Astrocyte (in vitro differentiated cells and primary cell): ENCODE results near the gene PDS5B. TPM values are rescaled to one million over a fixed set of nuclear protein-coding genes. Genes with fewer than 3 reads are reported as not detected.

Source experiments
- DNase-seq: peaks from one replicate; pipeline ENCODE4 v3.0.0-alpha.2; 2010; ENCODE audit warnings: low read depth
- FAIRE-seq: peaks from 2 replicates; lab custom pipeline; 2011; peaks lifted over from hg19 to GRCh38; lab: Jason Lieb, UNC
- H2AFZ ChIP-seq: 2 replicates; pipeline ENCODE4 v1.6.0; 2012; ENCODE audit warnings: low read depth, low read length, inconsistent platforms
- H3K27ac ChIP-seq: 2 replicates; pipeline ENCODE4 v1.5.1; 2011; ENCODE audit warnings: low read depth, low read length, inconsistent platforms
- H3K27me3 ChIP-seq: 2 replicates; pipeline ENCODE4 v1.6.0; 2011; ENCODE audit warnings: low read length, inconsistent platforms; ENCODE audit not compliant: insufficient read depth
- H3K36me3 ChIP-seq: 2 replicates; pipeline ENCODE4 v1.5.1; 2011; ENCODE audit warnings: low read length, inconsistent platforms; ENCODE audit not compliant: insufficient read depth
- H3K4me1 ChIP-seq: 2 replicates; pipeline ENCODE4 v1.5.1; 2011; ENCODE audit warnings: low read length, inconsistent platforms; ENCODE audit not compliant: insufficient read depth
- H3K4me2 ChIP-seq: 2 replicates; pipeline ENCODE4 v1.6.0; 2012; ENCODE audit warnings: low read length, inconsistent platforms
- H3K4me3 ChIP-seq: 2 replicates; pipeline ENCODE4 v1.5.1; 2011; ENCODE audit warnings: low read depth, mild to moderate bottlenecking, low read length, inconsistent platforms; ENCODE audit not compliant: insufficient read depth
- H3K79me2 ChIP-seq: 2 replicates; pipeline ENCODE4 v1.6.0; 2012; ENCODE audit warnings: mild to moderate bottlenecking, low read length, inconsistent platforms; ENCODE audit not compliant: insufficient read depth
- H3K9ac ChIP-seq: 2 replicates; pipeline ENCODE4 v1.6.0; 2012; ENCODE audit warnings: mild to moderate bottlenecking, low read length, inconsistent platforms
- H3K9me3 ChIP-seq: 2 replicates; pipeline ENCODE4 v1.5.1; 2012; ENCODE audit warnings: low read depth, mild to moderate bottlenecking, low read length, inconsistent platforms; ENCODE audit not compliant: insufficient read depth
- H4K20me1 ChIP-seq: 2 replicates; pipeline ENCODE4 v1.6.0; 2012; ENCODE audit warnings: low read length, inconsistent platforms; ENCODE audit not compliant: insufficient read depth
- H3K27ac Mint-ChIP-seq: one replicate; pipeline ENCODE4 v1.8.0; 2021; ENCODE audit warnings: mild to moderate bottlenecking, mixed read lengths; ENCODE audit not compliant: unreplicated experiment
- H3K27me3 Mint-ChIP-seq: one replicate; pipeline ENCODE4 v1.8.0; 2021; ENCODE audit warnings: low read depth, mixed read lengths; ENCODE audit not compliant: unreplicated experiment
- H3K36me3 Mint-ChIP-seq: one replicate; pipeline ENCODE4 v1.8.0; 2021; ENCODE audit warnings: low read depth, mixed read lengths; ENCODE audit not compliant: unreplicated experiment
- H3K4me1 Mint-ChIP-seq: one replicate; pipeline ENCODE4 v1.8.0; 2021; ENCODE audit warnings: low read depth, mixed read lengths; ENCODE audit not compliant: unreplicated experiment
- H3K4me3 Mint-ChIP-seq: one replicate; pipeline ENCODE4 v1.8.0; 2021; ENCODE audit warnings: mild to moderate bottlenecking, moderate library complexity, mixed read lengths; ENCODE audit not compliant: unreplicated experiment
- H3K9me3 Mint-ChIP-seq: one replicate; pipeline ENCODE4 v1.8.0; 2021; ENCODE audit warnings: mild to moderate bottlenecking, mixed read lengths; ENCODE audit not compliant: unreplicated experiment
- CTCF ChIP-seq: IDR thresholded peaks from 2 replicates; pipeline ENCODE4 v1.5.1; 2011; ENCODE audit warnings: low read depth, mild to moderate bottlenecking, inconsistent platforms, low read length, moderate library complexity; ENCODE audit not compliant: insufficient read depth
- EZH2 ChIP-seq: IDR thresholded peaks from 2 replicates; pipeline ENCODE4 v1.6.1; 2012; ENCODE audit warnings: mild to moderate bottlenecking, low read length, inconsistent platforms; ENCODE audit not compliant: insufficient read depth
- total RNA-seq: library from RNA; stranded (reverse); gene quantifications from 2 replicates; pipeline ENCODE4 v1.2.1, GENCODE V29; 2021

PDS5B gene
- total RNA-seq, 1 donor from 2014 or later, result 43.1 TPM

- no peak overlapping the region for H3K4me2 ChIP-seq
- Mint-ChIP-seq H3K27ac (no peak overlapping the region), H3K36me3 (peaks cover 9% of the 10 kb centered on the region), H3K9me3 (no peaks in the 10 kb centered on the region), H3K4me3 (no peak overlapping the region), H3K4me1 (peaks cover 13% of the 10 kb centered on the region), H3K27me3 (no peaks in the 10 kb centered on the region)
- H3K4me3 ChIP-seq, result no peak overlapping the region
- TF ChIP-seq EZH2 (no peak), CTCF (no peak)
- DNase-seq (no peak), FAIRE-seq (no peak)
- no peaks in the 10 kb centered on the region for H3K27me3 ChIP-seq
- H3K27ac ChIP-seq, result no peak overlapping the region
- H3K36me3 ChIP-seq, result peaks cover 5% of the 10 kb centered on the region
- H4K20me1 ChIP-seq, result no peaks in the 10 kb centered on the region
- H3K79me2 ChIP-seq, result no peaks in the 10 kb centered on the region
- no peaks in the 10 kb centered on the region for H3K4me1 ChIP-seq
- H3K9ac ChIP-seq, result no peak overlapping the region
- no peak overlapping the region for H2AFZ ChIP-seq
- H3K9me3 ChIP-seq, result no peaks in the 10 kb centered on the region
Observed at GRCh38 chr13:32752311-32752710, 166.1 kb downstream of the PDS5B start.

DNA sequence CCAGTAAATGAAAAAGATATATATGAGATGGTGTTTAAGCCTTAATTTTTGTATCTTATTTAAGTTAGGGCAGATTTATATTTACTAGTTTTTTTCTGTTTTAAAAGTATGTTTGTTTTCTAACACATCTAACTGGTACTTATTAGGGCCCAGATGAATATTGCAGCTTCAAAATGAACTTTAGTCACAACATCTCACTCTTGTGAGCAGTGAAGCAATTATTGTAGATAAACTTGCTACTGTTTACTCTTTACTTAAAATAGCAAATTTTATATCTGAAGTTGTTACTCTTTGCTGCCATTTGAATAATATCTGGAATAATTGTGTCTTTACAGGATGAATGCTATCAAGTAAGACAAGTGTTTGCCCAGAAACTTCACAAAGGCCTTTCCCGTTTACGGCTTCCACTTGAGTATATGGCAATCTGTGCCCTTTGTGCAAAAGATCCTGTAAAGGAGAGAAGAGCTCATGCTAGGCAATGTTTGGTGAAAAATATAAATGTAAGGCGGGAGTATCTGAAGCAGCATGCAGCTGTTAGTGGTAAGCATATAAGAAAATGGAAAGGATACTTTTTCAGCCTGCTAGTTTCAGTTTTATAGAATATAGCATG lies 166.8 kb downstream of the PDS5B start:
- TF ChIP-seq EZH2 (no peak), CTCF (no peak)
- no peaks in the 10 kb centered on the region for H3K4me1 ChIP-seq
- no peak overlapping the region for H3K4me3 ChIP-seq
- no peak for DNase-seq
- H4K20me1 ChIP-seq, result no peaks in the 10 kb centered on the region
- no peaks in the 10 kb centered on the region for H3K9me3 ChIP-seq
- H3K79me2 ChIP-seq, result no peaks in the 10 kb centered on the region
- Mint-ChIP-seq H3K4me3 (no peak overlapping the region), H3K27ac (no peak overlapping the region), H3K36me3 (peaks cover 9% of the 10 kb centered on the region), H3K9me3 (no peaks in the 10 kb centered on the region), H3K4me1 (peaks cover 11% of the 10 kb centered on the region), H3K27me3 (no peaks in the 10 kb centered on the region)
- H3K4me2 ChIP-seq, result no peak overlapping the region
- no peak overlapping the region for H3K27ac ChIP-seq
- no peaks in the 10 kb centered on the region for H3K27me3 ChIP-seq
- peaks cover 5% of the 10 kb centered on the region for H3K36me3 ChIP-seq
- no peak overlapping the region for H3K9ac ChIP-seq
- H2AFZ ChIP-seq, result no peak overlapping the region
- FAIRE-seq, result no peak

DNA sequence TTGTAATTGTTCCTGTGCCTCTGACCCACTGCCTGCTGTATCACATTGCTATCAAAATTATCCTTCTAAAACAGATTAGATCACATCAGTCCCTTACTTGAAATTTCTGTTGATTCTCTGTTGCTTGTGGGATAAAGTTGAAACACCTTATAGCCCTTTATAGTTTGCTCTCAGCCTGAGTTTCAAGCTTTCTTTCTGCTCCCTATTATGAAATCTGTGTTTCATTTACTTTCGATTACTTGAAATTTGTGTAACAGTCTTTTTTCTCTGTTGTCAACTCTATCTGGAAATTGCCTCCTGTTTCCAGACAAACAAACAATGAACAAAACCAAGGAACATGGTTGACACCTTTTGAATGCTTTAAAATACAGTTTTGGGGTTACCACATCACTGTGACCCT lies 167.9 kb downstream of the PDS5B start:
- H3K4me1 Mint-ChIP-seq, result peaks cover 3% of the 10 kb centered on the region
- H3K9me3 Mint-ChIP-seq, result no peaks in the 10 kb centered on the region
- no peak for FAIRE-seq
- no peaks in the 10 kb centered on the region for H3K27me3 Mint-ChIP-seq
- Histone ChIP-seq H3K4me2 (no peak overlapping the region), H3K27me3 (no peaks in the 10 kb centered on the region), H3K9ac (no peak overlapping the region), H3K27ac (no peak overlapping the region), H3K4me3 (no peak overlapping the region), H2AFZ (no peak overlapping the region), H3K4me1 (no peaks in the 10 kb centered on the region), H3K9me3 (no peaks in the 10 kb centered on the region), H3K36me3 (peaks cover 9% of the 10 kb centered on the region), H4K20me1 (no peaks in the 10 kb centered on the region), H3K79me2 (no peaks in the 10 kb centered on the region)
- no peak overlapping the region for H3K4me3 Mint-ChIP-seq
- no peak overlapping the region for H3K27ac Mint-ChIP-seq
- DNase-seq, result no peak
- peaks cover 11% of the 10 kb centered on the region for H3K36me3 Mint-ChIP-seq
- TF ChIP-seq EZH2 (no peak), CTCF (no peak)
